NT2/D1 (cell line): ENCODE measurements around the gene GRID2.

Experiments used
- DNase-seq: peaks from one replicate; pipeline ENCODE4 v3.0.0-alpha.2; 2011; ENCODE audit warnings: low read depth, low spot score
- H3K27me3 ChIP-seq: 2 replicates; pipeline ENCODE4 v1.6.0; 2011; ENCODE audit warnings: mild to moderate bottlenecking; ENCODE audit not compliant: insufficient read length, insufficient read depth
- H3K36me3 ChIP-seq: 2 replicates; pipeline ENCODE4 v1.6.1; 2011; ENCODE audit warnings: mild to moderate bottlenecking, low read length, mixed read lengths; ENCODE audit not compliant: insufficient read depth, insufficient read length
- H3K4me1 ChIP-seq: 2 replicates; pipeline ENCODE4 v1.5.1; 2011; ENCODE audit not compliant: insufficient read depth, insufficient read length
- H3K4me3 ChIP-seq: 2 replicates; pipeline ENCODE4 v1.5.1; 2011; ENCODE audit warnings: low read depth; ENCODE audit not compliant: insufficient read length
- H3K9ac ChIP-seq: 2 replicates; pipeline ENCODE4 v1.6.0; 2011; ENCODE audit warnings: low read depth; ENCODE audit not compliant: insufficient read length
- H3K9me3 ChIP-seq: 2 replicates; pipeline ENCODE4 v1.5.1; 2011; ENCODE audit warnings: mild to moderate bottlenecking, low read length; ENCODE audit not compliant: insufficient read depth
- SUZ12 ChIP-seq: IDR thresholded peaks from 2 replicates; pipeline ENCODE4 v1.6.1; 2011; ENCODE audit not compliant: insufficient read length, insufficient read depth; ENCODE audit errors: extremely low read depth
- YY1 ChIP-seq: IDR thresholded peaks from 2 replicates; pipeline ENCODE4 v1.6.1; 2011; ENCODE audit not compliant: insufficient read length, insufficient read depth
- ZNF274 ChIP-seq: IDR thresholded peaks from 2 replicates; pipeline ENCODE4 v1.6.1; 2011; ENCODE audit warnings: mild to moderate bottlenecking, low read depth, low read length

GRID2 gene

GRCh38 chr4:93568758-93569157 lies 1265.0 kb downstream of the GRID2 start:
- Histone ChIP-seq H3K27me3 (no peaks in the 10 kb centered on the region), H3K4me3 (no peak overlapping the region), H3K4me1 (no peaks in the 10 kb centered on the region), H3K9ac (no peak overlapping the region), H3K36me3 (no peaks in the 10 kb centered on the region), H3K9me3 (no peaks in the 10 kb centered on the region)
- no peak for DNase-seq
- no peak for TF ChIP-seq YY1
- no peak for TF ChIP-seq SUZ12
- TF ChIP-seq ZNF274: no peak

- Histone ChIP-seq H3K9me3 (no peaks in the 10 kb centered on the region), H3K4me1 (no peaks in the 10 kb centered on the region), H3K36me3 (no peaks in the 10 kb centered on the region), H3K4me3 (no peak overlapping the region), H3K27me3 (no peaks in the 10 kb centered on the region), H3K9ac (no peak overlapping the region)
- TF ChIP-seq ZNF274 (no peak), SUZ12 (no peak), YY1 (no peak)
- DNase-seq: no peak
Measured at GRCh38 chr4:93573285-93573684, 1269.5 kb downstream of the GRID2 start.

GRCh38 chr4:93578942-93579341 lies 1275.2 kb downstream of the GRID2 start:
- Histone ChIP-seq H3K4me3 (no peak overlapping the region), H3K9me3 (no peaks in the 10 kb centered on the region), H3K9ac (no peak overlapping the region), H3K36me3 (no peaks in the 10 kb centered on the region), H3K27me3 (no peaks in the 10 kb centered on the region), H3K4me1 (no peaks in the 10 kb centered on the region)
- no peak for DNase-seq
- TF ChIP-seq YY1 (no peak), ZNF274 (no peak), SUZ12 (no peak)

- H3K4me3 ChIP-seq: no peak overlapping the region
- no peak for TF ChIP-seq YY1
- TF ChIP-seq ZNF274: no peak
- TF ChIP-seq SUZ12: no peak
- H3K9me3 ChIP-seq: no peaks in the 10 kb centered on the region
Measured at GRCh38 chr4:93605163-93605562, 1301.4 kb downstream of the GRID2 start.

GRCh38 chr4:93617606-93618005 lies 1313.8 kb downstream of the GRID2 start:
- H3K4me3 ChIP-seq: no peak overlapping the region
- no peaks in the 10 kb centered on the region for H3K27me3 ChIP-seq
- TF ChIP-seq YY1 (no peak), ZNF274 (no peak), SUZ12 (no peak)
- H3K36me3 ChIP-seq: no peaks in the 10 kb centered on the region
- H3K9me3 ChIP-seq: no peaks in the 10 kb centered on the region
- no peak overlapping the region for H3K9ac ChIP-seq
- no peak for DNase-seq
- H3K4me1 ChIP-seq: no peaks in the 10 kb centered on the region

More at GRCh38 chr4:93605163-93605562, 1301.4 kb downstream of the GRID2 start:
- no peak for DNase-seq
- Histone ChIP-seq H3K36me3 (no peaks in the 10 kb centered on the region), H3K4me1 (no peaks in the 10 kb centered on the region), H3K9ac (no peak overlapping the region), H3K27me3 (no peaks in the 10 kb centered on the region)

GRCh38 chr4:93633721-93634120 lies 1330.0 kb downstream of the GRID2 start:
- H3K9me3 ChIP-seq: no peaks in the 10 kb centered on the region
- no peaks in the 10 kb centered on the region for H3K4me1 ChIP-seq
- TF ChIP-seq ZNF274: no peak
- TF ChIP-seq YY1: no peak
- no peak for TF ChIP-seq SUZ12
- H3K36me3 ChIP-seq: no peaks in the 10 kb centered on the region
- no peaks in the 10 kb centered on the region for H3K27me3 ChIP-seq
- no peak overlapping the region for H3K4me3 ChIP-seq
- no peak for DNase-seq
- no peak overlapping the region for H3K9ac ChIP-seq

- H3K27me3 ChIP-seq: no peaks in the 10 kb centered on the region
- no peak overlapping the region for H3K9ac ChIP-seq
- no peak overlapping the region for H3K4me3 ChIP-seq
- no peaks in the 10 kb centered on the region for H3K36me3 ChIP-seq
- no peak for DNase-seq
- TF ChIP-seq SUZ12 (no peak), YY1 (no peak), ZNF274 (no peak)
- no peaks in the 10 kb centered on the region for H3K4me1 ChIP-seq
- H3K9me3 ChIP-seq: no peaks in the 10 kb centered on the region
Measured at GRCh38 chr4:93635943-93636342, 1332.2 kb downstream of the GRID2 start.
